HG03520 (cell line): ENCODE results near the gene SLC46A1.

ENCODE experiments used
- ATAC-seq: cut with Tn5 transposase; IDR thresholded peaks from one replicate; pipeline ENCODE4 v1.9.1; 2021; ENCODE audit warnings: mild to moderate bottlenecking, moderate library complexity; ENCODE audit not compliant: unreplicated experiment

SLC46A1 gene

GRCh38 chr17:28404812-28405570 lies 1.0 kb downstream of the SLC46A1 start:
- ATAC-seq: no peak

GRCh38 chr17:28404461-28404811 lies 1.6 kb downstream of the SLC46A1 start:
- ATAC-seq: no peak

- ATAC-seq: no peak
These were observed 2.0 kb downstream of the SLC46A1 start for GRCh38 chr17:28404007-28404406.

- no peak for ATAC-seq
These were observed 3.2 kb downstream of the SLC46A1 start for GRCh38 chr17:28402844-28403243.

GRCh38 chr17:28402224-28402630 lies 3.8 kb downstream of the SLC46A1 start:
- no peak for ATAC-seq

- ATAC-seq: no peak
These were observed 6.2 kb downstream of the SLC46A1 start for GRCh38 chr17:28399808-28400207.

- ATAC-seq: no peak
These were observed 7.6 kb downstream of the SLC46A1 start for GRCh38 chr17:28398280-28398981.

GRCh38 chr17:28397687-28398279 lies 8.2 kb downstream of the SLC46A1 start:
- no peak for ATAC-seq

GRCh38 chr17:28397275-28397674 lies 8.7 kb downstream of the SLC46A1 start:
- no peak for ATAC-seq

GRCh38 chr17:28396635-28397239 lies 9.3 kb downstream of the SLC46A1 start:
- no peak for ATAC-seq

- ATAC-seq: no peak
These were observed 10.0 kb downstream of the SLC46A1 start for GRCh38 chr17:28395968-28396367.

GRCh38 chr17:28395426-28395825 lies 10.6 kb downstream of the SLC46A1 start:
- ATAC-seq: no peak

- ATAC-seq: no peak
These were observed 11.5 kb downstream of the SLC46A1 start for GRCh38 chr17:28394337-28395116.

GRCh38 chr17:28392491-28392890 lies 13.5 kb downstream of the SLC46A1 start:
- no peak for ATAC-seq

GRCh38 chr17:28391401-28391800 lies 14.6 kb downstream of the SLC46A1 start:
- no peak for ATAC-seq

- no peak for ATAC-seq
These were observed 15.0 kb downstream of the SLC46A1 start for GRCh38 chr17:28390984-28391383.

GRCh38 chr17:28390563-28390962 lies 15.4 kb downstream of the SLC46A1 start:
- ATAC-seq: no peak

GRCh38 chr17:28390141-28390540 lies 15.9 kb downstream of the SLC46A1 start:
- ATAC-seq: no peak

- no peak for ATAC-seq
These were observed 17.9 kb downstream of the SLC46A1 start for GRCh38 chr17:28388106-28388505.

GRCh38 chr17:28386391-28386790 lies 19.6 kb downstream of the SLC46A1 start:
- no peak for ATAC-seq

- ATAC-seq: no peak
These were observed 20.6 kb downstream of the SLC46A1 start for GRCh38 chr17:28385406-28385805.
